CD14-positive monocyte (primary cell): ENCODE results near the gene RALY. TPM values are rescaled to one million over a fixed set of nuclear protein-coding genes. Genes with fewer than 3 reads are reported as not detected.
A peak's percentile ranks its signal among the peaks of the same experiment; 100 is the strongest.

Experiments used
- DNase-seq, 3 donors: peaks; one replicate each; pipeline ENCODE4 v3.0.0-alpha.2; 2011 to 2022
- H2AFZ ChIP-seq: 2 replicates; pipeline ENCODE4 v1.6.0; 2012; ENCODE audit warnings: mild to moderate bottlenecking, low read depth, low read length, inconsistent platforms; ENCODE audit not compliant: insufficient read depth, poor library complexity, severe bottlenecking
- H3K27ac ChIP-seq, 2 donors: 1 replicate in 1 of 2; 2 replicates in 1 of 2; pipeline ENCODE4 v1.5.1; 2012 to 2013; ENCODE audit warnings: low read length in 2 of 2, control low read depth in 1 of 2, inconsistent platforms in 1 of 2, low read depth in 1 of 2, mild to moderate bottlenecking in 1 of 2
- H3K27me3 ChIP-seq, 2 donors: one replicate each; pipeline versions ENCODE4 v1.6.0 to v1.6.1; 2011 to 2013; ENCODE audit warnings: low read length in 2 of 2; ENCODE audit not compliant: control insufficient read depth in 2 of 2, insufficient read depth in 2 of 2
- H3K36me3 ChIP-seq, 2 donors: replicated peaks in 1 of 2; 1 replicate in 1 of 2; 2 replicates in 1 of 2; pipeline versions ENCODE4 v1.5.1 to v1.6.1; 2012 to 2013; ENCODE audit warnings: low read length in 2 of 2, control low read depth in 1 of 2, inconsistent platforms in 1 of 2, mild to moderate bottlenecking in 1 of 2; ENCODE audit not compliant: insufficient read depth in 2 of 2, control insufficient read depth in 1 of 2
- H3K4me1 ChIP-seq, 2 donors: 1 replicate in 1 of 2; 2 replicates in 1 of 2; pipeline versions ENCODE4 v1.5.1 to v1.6.1; 2012 to 2013; ENCODE audit warnings: low read length in 2 of 2, control low read depth in 1 of 2, inconsistent platforms in 1 of 2, mild to moderate bottlenecking in 1 of 2, moderate library complexity in 1 of 2; ENCODE audit not compliant: insufficient read depth in 2 of 2, control insufficient read depth in 1 of 2
- H3K4me2 ChIP-seq: replicated peaks from 2 replicates; pipeline ENCODE3; 2012; ENCODE audit warnings: low read length, moderate library complexity, mild to moderate bottlenecking; ENCODE audit not compliant: poor library complexity, severe bottlenecking; ENCODE audit errors: extremely low read depth
- H3K4me3 ChIP-seq, 3 experiments: fragments of 200-600 bp in 1 of 3; sonication (generic) in 1 of 3; replicated peaks in 1 of 3; 1 replicate in 2 of 3; 2 replicates in 1 of 3; pipeline ENCODE4 v1.5.1; 2011 to 2013; ENCODE audit warnings: low read length in 3 of 3, mild to moderate bottlenecking in 3 of 3, control low read depth in 2 of 3, low read depth in 2 of 3, inconsistent platforms in 1 of 3, moderate library complexity in 1 of 3
- H3K79me2 ChIP-seq: 2 replicates; pipeline ENCODE4 v1.6.0; 2012; ENCODE audit warnings: mild to moderate bottlenecking, control low read depth, inconsistent platforms, low read length, moderate library complexity; ENCODE audit not compliant: insufficient read depth
- H3K9ac ChIP-seq: 2 replicates; pipeline ENCODE4 v1.6.0; 2017; ENCODE audit warnings: low read length, mild to moderate bottlenecking; ENCODE audit not compliant: insufficient read depth, poor library complexity, severe bottlenecking
- H3K9me3 ChIP-seq, 2 donors: replicated peaks in 1 of 2; 1 replicate in 1 of 2; 2 replicates in 1 of 2; pipeline versions ENCODE4 v1.5.1 to v1.6.1; 2012 to 2013; ENCODE audit warnings: low read length in 2 of 2, control low read depth in 1 of 2; ENCODE audit not compliant: control insufficient read depth in 1 of 2, insufficient read depth in 1 of 2
- H4K20me1 ChIP-seq: 2 replicates; pipeline ENCODE4 v1.6.0; 2012; ENCODE audit warnings: mild to moderate bottlenecking, low read length, control low read depth, moderate library complexity; ENCODE audit not compliant: insufficient read depth
- H3K27ac Mint-ChIP-seq, 7 donors: one replicate each; pipeline ENCODE4 v1.8.0; 2020; ENCODE audit warnings: mild to moderate bottlenecking in 7 of 7, mixed read lengths in 7 of 7, moderate library complexity in 6 of 7, inconsistent platforms in 2 of 7
- H3K27me3 Mint-ChIP-seq, 3 donors: one replicate each; pipeline ENCODE4 v1.8.0; 2021 to 2022; ENCODE audit warnings: low read depth in 3 of 3, mild to moderate bottlenecking in 3 of 3, mixed read lengths in 3 of 3, moderate library complexity in 3 of 3, inconsistent platforms in 1 of 3
- H3K36me3 Mint-ChIP-seq, 2 donors: one replicate each; pipeline ENCODE4 v1.8.0; 2020; ENCODE audit warnings: mixed read lengths in 2 of 2, inconsistent platforms in 1 of 2, mild to moderate bottlenecking in 1 of 2
- H3K4me1 Mint-ChIP-seq: one replicate; pipeline ENCODE4 v1.8.0; 2020; ENCODE audit warnings: mild to moderate bottlenecking, mixed read lengths
- H3K4me3 Mint-ChIP-seq, 2 donors: one replicate each; pipeline ENCODE4 v1.8.0; 2020; ENCODE audit warnings: mild to moderate bottlenecking in 2 of 2, mixed read lengths in 2 of 2, moderate library complexity in 1 of 2
- H3K9me3 Mint-ChIP-seq, 7 donors: one replicate each; pipeline ENCODE4 v1.8.0; 2020 to 2022; ENCODE audit warnings: mixed read lengths in 7 of 7, mild to moderate bottlenecking in 6 of 7, moderate library complexity in 6 of 7, inconsistent platforms in 2 of 7
- whole genome bisulfite sequencing: methylation state at CpG from one replicate; pipeline ENCODE4 v1.1.5; 2013; ENCODE audit warnings: missing lambda C conversion rate; ENCODE audit not compliant: insufficient coverage; 5-methylcytosine and 5-hydroxymethylcytosine counted together
- intact Hi-C, 2 donors: fragments of 100-400 bp; cut with micrococcal nuclease; formaldehyde crosslinking; loops; one replicate each; pipeline versions ENCODE4 v1.15.0 to v1.15.1; 2023
- polyA plus RNA-seq, 3 donors: library from polyadenylated mRNA; depleted of rRNA in 1 of 3; unstranded in 2 of 3; stranded (reverse) in 1 of 3; fragments of 300-500 nt in 2 of 3; fragments of >200 nt in 1 of 3; fragmentation: Illumina TruSeq in 2 of 3; gene quantifications; 1 replicate in 2 of 3; 2 replicates in 1 of 3; pipeline ENCODE4 v1.2.3, GENCODE V29; 2012 to 2021
- TF ChIP-seq, protein P1 (sequence below): fragments of 200-600 bp; IDR thresholded peaks from one replicate; pipeline ENCODE4 v1.8.0; 2022; ENCODE audit warnings: antibody characterized with exemption, mild to moderate bottlenecking

Gene RALY
- polyA plus RNA-seq, 3 donors, result 88.4 to 154 (median 152) TPM

DNA sequence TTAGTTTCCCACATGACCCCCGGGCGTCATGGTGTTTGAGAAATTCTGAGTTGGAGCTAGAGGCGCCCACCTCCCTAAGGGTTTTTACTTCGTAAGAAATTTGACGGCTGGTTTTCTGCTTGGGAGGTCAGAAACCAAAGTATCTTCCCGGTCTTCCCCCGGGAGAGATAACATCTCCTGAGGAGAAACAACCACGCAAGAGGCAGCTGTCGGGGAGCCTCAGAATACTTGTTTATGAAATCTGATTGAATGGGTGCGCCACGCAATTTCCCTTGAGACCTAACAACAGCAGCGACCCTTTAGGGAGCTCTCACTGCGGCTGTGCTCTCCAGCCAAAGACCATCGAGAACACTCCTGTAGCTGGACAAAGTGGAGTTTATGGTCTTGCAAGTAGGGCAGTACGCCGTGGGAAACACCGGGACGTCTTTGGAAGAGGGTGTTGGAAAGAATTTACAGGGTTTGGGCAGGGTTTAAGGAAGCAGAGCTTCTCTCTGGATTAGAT, 118.9 kb downstream of the RALY start:
- H4K20me1 ChIP-seq, result peaks cover 43% of the 10 kb centered on the region
- H2AFZ ChIP-seq, result peak overlapping the region; percentile 97
- peak overlapping the region; percentile 100 for H3K4me2 ChIP-seq
- no peaks in the 10 kb centered on the region for H3K9me3 Mint-ChIP-seq
- intact Hi-C loops, result loop anchor here (5.0 to 10.0 kb wide), 3 partner anchors 118 to 300 kb away; partner anchors contain the start of genes AHCY (in 1 of the 2), CHMP4B (in 1 of the 2) and RALY (in 1 of the 2)
- no peaks in the 10 kb centered on the region for H3K27me3 ChIP-seq
- H3K27ac Mint-ChIP-seq, result peak overlapping the region; percentile 91 to 97 (median 95)
- H3K27me3 Mint-ChIP-seq, result no peaks in the 10 kb centered on the region
- H3K36me3 Mint-ChIP-seq, result peaks cover 8 to 17% of the 10 kb centered on the region in 2 donors
- peak overlapping the region; percentile 93 to 97 for H3K4me3 Mint-ChIP-seq
- H3K9ac ChIP-seq, result peak overlapping the region; percentile 91
- peaks cover 44% of the 10 kb centered on the region for H3K79me2 ChIP-seq
- peaks cover 34% of the 10 kb centered on the region for H3K4me1 Mint-ChIP-seq
- H3K4me3 ChIP-seq, result peak overlapping the region; percentile 88 to 99 (median 93)
- peak in 2 of 3 donors; percentile 36 to 46 for DNase-seq
- 4% methylated on average over 5 of the region's 18 CpGs for WGBS
- H3K4me1 ChIP-seq, result peaks cover 19 to 35% of the 10 kb centered on the region in 2 donors
- TF ChIP-seq, protein P1, sequence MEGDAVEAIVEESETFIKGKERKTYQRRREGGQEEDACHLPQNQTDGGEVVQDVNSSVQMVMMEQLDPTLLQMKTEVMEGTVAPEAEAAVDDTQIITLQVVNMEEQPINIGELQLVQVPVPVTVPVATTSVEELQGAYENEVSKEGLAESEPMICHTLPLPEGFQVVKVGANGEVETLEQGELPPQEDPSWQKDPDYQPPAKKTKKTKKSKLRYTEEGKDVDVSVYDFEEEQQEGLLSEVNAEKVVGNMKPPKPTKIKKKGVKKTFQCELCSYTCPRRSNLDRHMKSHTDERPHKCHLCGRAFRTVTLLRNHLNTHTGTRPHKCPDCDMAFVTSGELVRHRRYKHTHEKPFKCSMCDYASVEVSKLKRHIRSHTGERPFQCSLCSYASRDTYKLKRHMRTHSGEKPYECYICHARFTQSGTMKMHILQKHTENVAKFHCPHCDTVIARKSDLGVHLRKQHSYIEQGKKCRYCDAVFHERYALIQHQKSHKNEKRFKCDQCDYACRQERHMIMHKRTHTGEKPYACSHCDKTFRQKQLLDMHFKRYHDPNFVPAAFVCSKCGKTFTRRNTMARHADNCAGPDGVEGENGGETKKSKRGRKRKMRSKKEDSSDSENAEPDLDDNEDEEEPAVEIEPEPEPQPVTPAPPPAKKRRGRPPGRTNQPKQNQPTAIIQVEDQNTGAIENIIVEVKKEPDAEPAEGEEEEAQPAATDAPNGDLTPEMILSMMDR, result no peak
- H3K27ac ChIP-seq, result peak overlapping the region; percentile 94
- peaks cover 4 to 16% of the 10 kb centered on the region in 2 donors for H3K36me3 ChIP-seq
- H3K9me3 ChIP-seq, result no peaks in the 10 kb centered on the region

- H3K4me3 Mint-ChIP-seq, result no peak overlapping the region
- Histone ChIP-seq H3K9me3 (no peaks in the 10 kb centered on the region), H3K27me3 (no peaks in the 10 kb centered on the region), H3K36me3 (no peaks in the 10 kb centered on the region), H3K79me2 (peaks cover 23% of the 10 kb centered on the region), H4K20me1 (peaks cover 21% of the 10 kb centered on the region), H2AFZ (no peak overlapping the region), H3K9ac (no peak overlapping the region), H3K4me2 (no peak overlapping the region), H3K4me3 (no peak overlapping the region), H3K27ac (no peak overlapping the region), H3K4me1 (peaks cover 19 to 23% of the 10 kb centered on the region in 2 donors)
- H3K27me3 Mint-ChIP-seq, result peaks cover 0 to 5% (median 0%) of the 10 kb centered on the region in 3 donors
- H3K9me3 Mint-ChIP-seq, result no peaks in the 10 kb centered on the region
- H3K36me3 Mint-ChIP-seq, result no peaks in the 10 kb centered on the region
- DNase-seq, result no peak
- peaks cover 16% of the 10 kb centered on the region for H3K4me1 Mint-ChIP-seq
- TF ChIP-seq, protein P1, result no peak
- 93% methylated on average over 2 of the region's 4 CpGs for WGBS
- intact Hi-C loops, result loop anchor here (5.0 to 10.0 kb wide), 3 partner anchors 120 to 303 kb away; partner anchors contain the start of genes AHCY (in 1 of the 2), CHMP4B (in 1 of the 2) and RALY (in 1 of the 2)
- no peak overlapping the region for H3K27ac Mint-ChIP-seq
Observed at GRCh38 chr20:34114809-34115208, 121.1 kb downstream of the RALY start.
